Measurements from ENCODE around the gene EBF3.

EBF3 gene

DNA sequence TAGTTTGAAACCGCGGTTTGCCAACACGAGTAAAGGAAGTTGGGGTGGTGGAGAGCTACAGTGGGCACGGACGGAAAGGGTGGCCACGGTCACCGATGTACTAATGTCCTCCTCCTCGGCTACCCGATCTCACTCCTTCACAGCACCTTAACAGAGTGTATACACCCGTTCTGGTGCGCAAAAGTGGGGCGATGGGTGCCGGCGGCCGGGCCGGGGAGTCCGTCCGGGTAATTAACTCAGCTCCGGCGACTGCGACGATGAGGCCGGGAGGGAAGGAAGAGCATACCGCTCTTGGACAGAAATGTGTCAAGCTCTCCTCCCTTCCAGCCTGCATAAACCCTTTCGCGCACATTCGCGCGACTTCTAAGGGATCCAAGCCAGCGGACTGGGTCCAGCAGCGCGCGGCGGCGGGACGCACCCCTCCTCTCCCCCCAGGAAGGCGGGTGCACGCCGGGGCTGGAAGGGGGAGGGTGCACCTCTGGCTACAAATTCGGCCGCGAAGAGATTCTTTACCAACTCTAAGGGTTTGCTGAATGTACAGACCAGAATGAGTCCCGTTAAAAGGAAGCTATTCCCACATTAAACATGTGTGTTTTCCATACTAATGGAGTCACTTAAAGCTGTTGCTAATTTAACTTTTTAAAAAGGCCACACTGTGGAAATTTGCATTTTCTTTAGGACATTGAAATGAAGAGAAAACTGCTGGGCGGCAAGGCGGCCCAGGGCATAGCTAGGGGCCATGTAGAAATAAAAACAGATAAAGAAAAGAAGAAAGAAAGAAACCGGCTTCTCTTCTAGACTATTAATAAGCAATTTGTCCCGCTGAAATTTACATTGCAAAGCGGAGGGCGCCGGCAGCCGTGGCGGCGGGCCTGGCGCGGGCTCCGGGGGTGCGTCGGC, 6.6 kb upstream of the EBF3 start:
- no peak for DNase-seq

GRCh38 chr10:129969911-129970464, 5.9 kb upstream of the EBF3 start:
- DNase-seq, result no peak

- no peak for DNase-seq
These were observed 5.3 kb upstream of the EBF3 start for GRCh38 chr10:129969184-129969910.

DNA sequence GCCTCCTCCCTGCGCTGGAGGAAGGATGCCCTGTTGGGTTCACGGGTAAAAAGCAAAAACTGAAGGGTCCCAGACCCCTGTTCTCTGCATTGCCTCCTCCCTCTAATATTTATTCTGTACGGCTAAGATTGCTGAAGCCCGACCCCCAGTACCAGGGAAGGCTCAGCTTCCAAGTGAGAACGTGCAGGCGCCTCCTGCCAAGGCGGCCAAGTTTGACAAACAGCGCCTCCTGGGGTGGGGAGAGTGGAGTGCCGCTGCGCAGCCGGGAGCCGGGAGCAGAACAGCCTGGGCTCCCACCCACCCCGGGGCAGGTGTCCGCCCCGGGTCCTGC, 4.7 kb upstream of the EBF3 start:
- no peak for DNase-seq

- DNase-seq, result no peak
These were observed 4.2 kb upstream of the EBF3 start for GRCh38 chr10:129968020-129968852.

- no peak for DNase-seq
These were observed 3.5 kb upstream of the EBF3 start for GRCh38 chr10:129967579-129968019.

GRCh38 chr10:129966889-129967578, 3.0 kb upstream of the EBF3 start:
- DNase-seq, result no peak

GRCh38 chr10:129966370-129966888, 2.4 kb upstream of the EBF3 start:
- no peak for DNase-seq

DNA sequence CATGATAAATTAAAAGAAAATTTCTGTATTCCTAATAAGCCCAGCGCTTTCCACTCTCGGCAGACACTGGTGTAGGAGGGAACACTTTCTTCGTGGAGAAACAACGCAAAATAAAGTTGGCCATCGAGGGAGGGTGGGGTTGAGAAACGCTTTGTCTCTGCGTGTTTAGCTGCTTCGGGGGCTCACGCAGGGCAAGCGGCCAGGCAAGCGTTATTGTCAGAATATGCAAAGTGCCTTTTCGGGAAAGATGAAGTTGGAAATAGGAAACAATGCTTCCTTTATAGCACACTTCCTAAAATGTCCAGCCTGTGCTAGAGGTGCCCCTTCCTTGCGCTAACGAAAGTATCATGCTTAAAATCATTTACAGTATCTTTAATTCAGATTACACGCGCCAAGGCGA, 1.9 kb upstream of the EBF3 start:
- DNase-seq, result no peak

DNA sequence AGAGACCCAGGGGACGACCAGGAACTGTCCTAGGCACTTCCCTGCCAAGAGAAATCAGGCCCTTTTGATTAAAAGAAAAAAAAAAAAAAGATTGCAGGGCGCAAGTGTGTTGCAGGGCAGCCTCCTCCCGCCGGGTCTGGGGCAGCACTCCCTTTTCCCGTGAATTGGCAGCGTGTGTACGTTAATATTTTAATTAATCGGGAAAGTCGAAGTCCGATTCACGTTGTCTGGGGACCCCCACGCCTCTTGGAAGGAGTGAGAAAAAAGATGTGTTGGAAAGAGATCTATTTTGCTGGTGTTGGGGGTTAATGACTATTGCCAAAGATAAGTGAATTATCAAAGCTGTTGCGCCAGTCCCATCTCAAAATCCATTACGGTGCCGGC, 1.3 kb upstream of the EBF3 start:
- no peak for DNase-seq

GRCh38 chr10:129964611-129965424, 744 bp upstream of the EBF3 start:
- DNase-seq, result no peak

DNA sequence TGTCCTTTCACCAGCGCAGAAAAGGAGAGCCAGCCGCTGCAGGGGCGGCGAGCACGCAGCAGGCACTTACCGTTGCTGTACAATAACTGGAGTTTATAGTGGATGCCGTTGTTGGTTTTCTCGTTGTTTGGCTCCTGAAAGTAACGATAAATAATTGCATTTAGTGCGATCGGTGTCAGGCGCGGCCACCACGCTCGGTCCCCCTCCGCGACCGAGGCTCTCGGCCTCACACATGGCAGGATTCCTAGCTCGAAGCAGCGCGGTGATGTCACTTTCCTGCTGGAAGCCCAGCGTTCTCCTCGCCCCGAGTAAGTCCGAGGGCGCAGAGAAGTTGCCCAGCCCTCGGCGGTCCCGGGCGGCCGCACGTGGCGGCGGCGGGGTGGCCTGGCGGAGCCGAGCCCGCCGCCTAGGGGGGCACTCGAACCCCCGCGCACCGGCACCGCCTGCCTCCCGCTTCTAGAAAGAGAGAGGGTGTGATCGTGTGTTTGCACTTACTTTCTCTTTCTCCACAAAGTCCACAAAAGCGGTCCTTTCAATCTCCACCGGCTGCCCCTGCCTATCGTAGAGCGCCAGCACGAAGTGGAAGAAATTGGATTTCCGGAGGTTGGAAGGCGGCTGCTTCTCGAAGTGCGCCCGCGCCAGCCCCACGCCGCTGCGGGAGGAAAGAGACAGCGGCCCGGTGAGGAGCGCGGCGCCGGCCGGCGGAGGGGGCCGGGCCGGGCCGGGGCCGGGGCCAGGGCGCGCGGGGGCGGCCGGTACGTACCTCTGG, 1.0 kb downstream of the EBF3 start:
- no peak for DNase-seq

GRCh38 chr10:129962031-129962871, 1.8 kb downstream of the EBF3 start:
- no peak for DNase-seq

GRCh38 chr10:129961157-129961701, 2.8 kb downstream of the EBF3 start:
- no peak for DNase-seq

GRCh38 chr10:129960481-129961156, 3.5 kb downstream of the EBF3 start:
- no peak for DNase-seq

DNA sequence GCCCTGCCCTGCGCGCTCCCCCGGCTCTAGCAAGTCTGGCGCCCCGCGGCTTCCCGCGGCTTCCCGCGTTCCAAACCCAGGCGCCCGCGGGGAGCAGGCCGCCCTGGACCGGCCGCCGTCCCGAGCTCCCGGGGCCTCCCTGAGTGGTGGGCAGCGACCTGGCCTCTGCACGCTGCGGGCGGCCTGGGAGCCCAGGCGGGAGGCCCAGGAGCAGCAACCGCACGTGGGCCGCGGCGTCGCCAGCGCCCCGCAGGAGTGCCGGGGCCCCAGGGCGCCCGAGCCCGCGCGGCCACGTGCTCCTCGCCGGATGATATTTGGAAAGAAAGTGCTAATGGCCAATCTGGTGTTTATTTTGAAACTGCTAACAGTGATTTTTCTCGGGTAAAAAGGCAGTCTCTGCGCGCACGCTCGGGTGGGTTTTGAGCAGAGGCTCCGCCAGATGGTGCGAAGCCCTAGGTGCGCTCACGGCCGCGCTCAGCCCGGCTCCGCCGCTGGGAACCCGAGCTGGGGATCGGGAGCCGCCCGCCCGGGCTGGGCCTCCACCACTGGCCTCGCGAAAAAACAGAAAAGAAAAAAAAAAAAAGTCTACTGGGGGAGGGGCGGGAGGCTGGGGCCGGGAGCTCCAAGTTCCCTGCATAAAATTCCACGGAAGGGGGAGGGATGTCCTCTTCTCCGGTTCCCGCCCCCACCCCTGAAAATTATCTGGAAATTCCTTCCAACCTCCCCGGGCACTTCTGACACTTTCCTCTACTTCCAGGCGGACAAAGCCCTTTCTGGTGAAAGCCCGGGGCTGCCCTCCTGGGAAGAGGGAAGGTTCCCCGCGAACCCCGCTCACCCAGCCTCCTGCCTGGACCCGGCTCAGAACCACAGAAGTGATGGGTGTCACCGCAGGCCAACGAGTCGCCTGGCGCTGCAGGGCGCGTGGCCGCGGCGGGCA, 4.3 kb downstream of the EBF3 start:
- DNase-seq, result no peak
